GM19467 (cell line): ENCODE data around the gene SCUBE1.

Experiments
- ATAC-seq: cut with Tn5 transposase; IDR thresholded peaks from one replicate; pipeline ENCODE4 v1.9.1; 2021; ENCODE audit warnings: mild to moderate bottlenecking, moderate library complexity; ENCODE audit not compliant: unreplicated experiment

The SCUBE1 gene

GRCh38 chr22:43240614-43241013 lies 102.6 kb downstream of the SCUBE1 start:
- no peak for ATAC-seq

GRCh38 chr22:43239956-43240355 lies 103.2 kb downstream of the SCUBE1 start:
- ATAC-seq = no peak

GRCh38 chr22:43239193-43239780 lies 103.9 kb downstream of the SCUBE1 start:
- no peak for ATAC-seq

DNA sequence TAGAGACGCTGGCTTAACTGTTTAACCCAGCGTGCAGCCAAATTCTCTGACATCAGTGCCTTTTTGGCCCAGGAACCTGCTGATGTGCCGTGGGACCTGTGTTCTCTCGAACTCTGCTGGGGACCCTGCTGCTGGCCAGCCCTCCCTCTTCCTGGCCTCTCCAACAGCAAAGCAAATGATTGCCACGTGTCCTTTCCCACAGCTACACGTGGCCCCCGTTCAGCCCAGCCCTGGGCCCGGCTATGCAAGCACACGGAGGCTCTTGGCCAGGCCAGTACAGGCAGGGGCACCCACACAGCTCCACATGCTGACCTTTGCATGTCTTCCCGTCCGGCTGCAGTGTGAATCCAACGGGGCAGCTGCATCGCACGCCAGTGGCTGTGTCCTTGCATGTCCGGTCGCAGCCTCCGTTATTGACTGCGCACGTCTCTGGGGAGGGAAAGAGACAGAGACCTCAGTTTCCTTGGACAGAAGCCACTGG lies 104.6 kb downstream of the SCUBE1 start:
- no peak for ATAC-seq

DNA sequence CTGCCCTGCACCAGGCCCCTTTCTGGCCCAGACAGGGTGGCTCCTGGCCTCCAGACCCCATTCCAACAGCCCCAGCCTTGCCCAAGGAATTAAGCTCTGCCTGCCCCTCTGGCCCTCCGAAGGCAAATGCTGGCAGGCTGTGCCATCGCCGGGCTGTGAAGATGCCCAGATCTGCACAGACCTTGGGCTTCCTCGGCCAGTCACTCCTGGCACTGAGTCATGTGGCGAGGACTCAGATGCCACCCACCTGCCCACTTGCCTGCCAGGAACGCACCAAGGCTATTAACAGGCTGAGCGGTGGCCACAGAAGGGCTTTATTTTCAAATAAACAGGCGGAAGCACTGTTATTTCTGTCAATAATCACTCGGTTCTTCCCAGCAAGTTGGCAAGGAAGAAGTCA lies 105.9 kb downstream of the SCUBE1 start:
- ATAC-seq = no peak

GRCh38 chr22:43236411-43237166 lies 106.6 kb downstream of the SCUBE1 start:
- ATAC-seq = no peak

GRCh38 chr22:43235445-43236409 lies 107.4 kb downstream of the SCUBE1 start:
- ATAC-seq = no peak

DNA sequence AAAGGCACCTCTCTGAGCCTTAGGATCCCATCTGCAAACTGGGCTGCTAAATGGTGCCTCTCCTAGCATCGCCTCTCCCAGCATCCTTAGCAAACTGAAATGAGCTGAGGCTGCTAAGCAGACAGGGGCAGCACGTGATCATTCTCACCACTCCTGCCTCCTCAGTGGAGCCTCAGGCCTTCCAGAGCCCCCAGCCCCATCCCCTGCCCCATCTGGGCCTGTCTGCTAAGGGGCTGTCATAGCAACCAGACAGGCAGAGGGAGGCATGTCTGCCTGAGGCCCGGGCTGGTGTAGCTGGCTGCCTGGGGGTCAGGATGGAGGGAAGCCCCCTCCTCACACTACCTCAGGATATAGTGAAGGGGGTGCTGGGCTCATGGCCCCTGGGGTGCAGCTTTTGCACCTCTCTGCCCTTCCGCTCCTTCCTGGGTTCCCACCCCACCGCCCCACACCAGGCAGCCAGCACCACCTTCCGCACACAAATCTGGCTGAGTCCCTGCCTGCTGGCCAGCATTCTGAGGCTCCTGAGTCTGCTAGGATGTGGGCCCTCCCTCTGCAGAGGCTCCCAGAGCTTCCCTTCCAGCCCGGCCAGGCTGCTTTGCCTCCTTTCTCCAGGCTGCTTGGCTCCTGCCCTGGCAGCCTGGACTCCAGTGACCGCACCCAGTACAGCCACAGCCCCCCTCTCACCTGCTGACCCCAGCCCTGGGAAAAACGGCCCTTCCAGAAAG lies 108.7 kb downstream of the SCUBE1 start:
- ATAC-seq = no peak

GRCh38 chr22:43233529-43233928 lies 109.6 kb downstream of the SCUBE1 start:
- ATAC-seq = no peak

DNA sequence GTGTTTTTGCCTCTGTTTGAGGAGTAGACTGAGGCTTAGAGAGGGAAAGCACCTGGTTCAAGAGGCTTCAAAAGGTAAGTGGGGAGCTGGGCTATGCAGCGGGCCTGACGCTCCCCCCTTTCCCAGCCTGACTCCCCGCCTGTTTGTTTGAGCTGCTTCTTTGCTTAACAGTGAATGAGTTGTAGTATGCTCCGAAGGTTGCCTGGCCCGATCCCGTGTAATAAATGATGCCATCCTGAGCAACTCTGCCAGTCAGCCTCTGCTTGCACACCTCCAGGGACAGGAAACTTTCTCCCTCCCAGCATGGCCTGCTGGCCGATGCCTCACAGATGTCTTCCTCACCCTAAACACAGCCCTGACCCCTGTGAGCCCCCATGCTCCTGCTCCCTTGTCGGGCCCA lies 110.7 kb downstream of the SCUBE1 start:
- no peak for ATAC-seq

DNA sequence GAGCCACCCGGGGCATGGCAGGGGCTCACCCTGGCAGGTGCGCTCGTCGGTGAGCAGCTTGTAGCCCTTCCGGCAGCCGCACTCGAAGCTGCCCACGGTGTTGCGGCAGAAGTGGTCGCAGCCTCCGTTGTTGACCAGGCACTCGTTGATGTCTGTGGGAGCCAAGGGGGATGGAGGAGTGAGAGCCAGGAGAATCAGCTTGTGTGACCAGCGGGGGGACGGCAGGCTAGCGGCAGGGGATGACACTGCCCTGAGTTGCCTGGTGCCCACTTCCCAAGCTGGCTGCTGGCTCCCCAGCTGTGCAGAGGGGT lies 111.5 kb downstream of the SCUBE1 start:
- ATAC-seq = no peak

DNA sequence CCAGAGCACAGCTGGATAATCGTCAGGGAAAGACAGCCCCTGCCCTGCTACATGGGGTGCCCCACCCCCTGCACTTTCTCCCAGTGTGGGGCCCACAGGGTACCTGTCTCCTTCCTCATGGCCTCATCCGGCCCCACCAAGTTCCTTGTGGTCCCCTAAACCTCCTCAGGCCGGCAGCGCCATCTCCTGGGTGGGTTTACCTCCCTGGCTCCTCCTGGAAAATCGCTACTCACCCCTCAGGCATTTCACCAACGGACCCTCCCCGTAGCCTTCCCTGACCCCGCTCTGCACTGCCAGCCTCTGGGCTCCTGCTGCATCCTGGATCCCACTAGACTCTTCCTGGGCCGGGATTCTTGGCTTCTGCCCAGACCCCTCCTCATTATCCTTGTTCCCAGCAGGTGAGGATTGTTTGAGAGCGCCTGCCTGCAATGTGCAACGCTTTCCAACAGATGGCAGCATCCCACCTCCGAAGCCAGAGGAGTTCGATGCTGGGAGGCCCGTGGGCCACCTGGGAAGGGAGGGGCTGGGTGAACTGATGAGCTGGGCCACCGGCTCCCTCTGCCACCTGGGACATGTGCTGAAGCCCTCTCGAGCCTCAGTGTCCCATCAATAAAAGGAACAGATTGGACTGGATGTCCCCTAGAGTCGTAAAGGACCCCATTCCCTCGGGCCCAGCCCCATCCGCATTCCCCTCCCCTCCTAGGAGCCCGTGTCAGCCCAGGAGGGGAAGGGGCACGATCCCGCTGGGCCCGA lies 112.0 kb downstream of the SCUBE1 start:
- ATAC-seq = no peak

DNA sequence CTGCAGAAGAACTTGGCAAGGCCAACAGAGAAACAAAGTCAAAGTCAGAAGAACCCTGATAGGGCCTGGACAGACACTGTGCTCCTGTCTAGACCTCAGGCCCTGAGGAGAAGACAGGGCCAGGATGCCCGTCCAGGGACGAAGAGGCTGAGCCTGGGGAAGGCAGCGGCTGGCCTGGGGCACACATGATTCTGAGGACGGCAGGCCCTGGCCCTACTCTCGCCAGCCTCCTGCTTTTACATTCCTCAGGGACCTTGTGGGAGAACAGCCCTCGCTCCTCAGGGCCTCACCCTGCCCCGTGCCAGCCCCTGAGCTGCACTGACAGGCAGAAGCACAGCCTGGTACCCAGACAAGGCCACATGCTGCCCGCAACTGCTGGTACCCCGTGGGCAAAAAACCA lies 112.6 kb downstream of the SCUBE1 start:
- no peak for ATAC-seq

- no peak for ATAC-seq
Observed at GRCh38 chr22:43228863-43229262, 114.3 kb downstream of the SCUBE1 start.

DNA sequence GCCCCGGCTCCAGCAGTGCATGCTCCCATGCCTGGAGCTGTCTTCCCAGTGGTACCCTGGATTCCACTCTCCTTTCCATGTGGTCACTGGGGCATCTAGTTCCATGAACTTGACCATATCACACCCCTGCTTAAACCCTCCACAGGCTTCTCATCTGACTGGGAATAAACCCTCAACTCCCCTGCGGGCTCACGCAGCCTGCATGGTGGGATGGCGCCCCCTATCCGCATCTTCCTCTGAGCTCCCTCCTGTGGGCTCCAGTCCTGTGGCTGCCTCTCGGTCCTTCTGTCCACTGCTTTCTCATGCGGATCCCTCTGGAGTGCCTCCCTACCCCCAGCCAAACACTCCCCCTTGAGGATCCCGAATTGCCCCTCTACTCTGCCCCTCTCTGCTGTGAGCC lies 114.8 kb downstream of the SCUBE1 start:
- no peak for ATAC-seq

GRCh38 chr22:43227239-43227630 lies 115.9 kb downstream of the SCUBE1 start:
- no peak for ATAC-seq

DNA sequence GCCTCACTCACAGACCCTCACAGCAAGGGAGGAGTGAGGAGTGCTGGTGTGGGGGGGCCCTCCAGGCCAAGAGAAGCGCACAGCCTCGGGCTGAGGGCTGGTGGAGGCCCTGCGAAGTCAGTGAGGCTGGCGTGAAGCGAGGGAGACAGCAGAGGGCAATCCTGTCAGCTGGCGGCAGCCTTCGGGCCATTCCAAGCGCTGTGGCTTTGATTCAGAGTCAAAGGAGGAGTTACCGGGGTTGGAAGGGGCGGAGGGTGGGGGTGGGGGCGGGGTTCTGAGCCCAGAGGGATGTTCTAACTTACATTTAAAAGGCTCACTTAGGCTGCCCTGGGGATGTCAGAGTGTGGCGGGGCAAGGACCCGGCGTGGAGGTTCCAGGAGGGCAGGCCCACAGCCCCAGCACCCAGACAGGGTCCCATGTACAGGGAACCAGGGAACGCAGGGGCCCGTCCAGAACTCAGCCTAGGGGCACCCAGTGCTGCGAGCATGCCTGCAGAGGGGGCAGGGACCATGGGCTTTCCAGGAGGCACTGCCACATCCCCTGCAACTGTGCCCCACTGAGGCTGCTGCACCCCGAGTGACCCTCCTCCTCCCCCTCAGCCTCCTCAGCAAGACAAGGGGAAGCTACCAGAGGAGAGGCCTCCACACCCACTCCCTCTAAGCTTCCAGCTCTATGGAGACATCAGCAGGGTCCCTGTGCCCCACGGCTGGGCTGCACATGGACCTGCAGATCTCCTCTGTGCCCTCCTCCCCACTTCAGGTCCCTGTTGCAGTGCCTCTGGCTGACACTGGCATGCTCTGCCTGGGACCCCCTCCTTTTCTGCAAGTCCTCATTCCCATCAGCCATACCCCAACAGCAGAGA lies 116.6 kb downstream of the SCUBE1 start:
- no peak for ATAC-seq

DNA sequence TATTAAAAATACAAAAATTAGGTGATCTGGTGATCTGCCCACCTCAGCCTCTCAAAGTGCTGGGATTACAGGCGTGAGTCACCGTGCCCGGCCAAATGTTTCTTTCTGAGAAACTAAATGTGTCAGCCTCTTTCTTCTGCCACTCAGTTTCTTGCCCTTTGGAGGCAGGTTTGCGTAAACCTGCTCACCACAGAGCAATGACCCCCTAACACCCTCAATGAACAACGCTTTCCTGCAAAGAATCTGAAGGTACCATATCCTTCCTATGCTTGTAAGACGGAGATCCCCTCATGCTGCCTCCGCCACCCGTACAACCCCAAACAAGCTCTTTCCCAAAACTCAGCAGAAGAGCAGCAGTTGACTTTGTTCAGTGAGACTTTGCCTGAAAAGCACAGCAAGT lies 117.6 kb downstream of the SCUBE1 start:
- ATAC-seq = no peak

- no peak for ATAC-seq
Observed at GRCh38 chr22:43222987-43223386, 120.2 kb downstream of the SCUBE1 start.
